DOHH2 (cell line): ENCODE data around the gene RASA3.

Source experiments
- EZH2phosphoT487 ChIP-seq: fragments of 200-600 bp; sonication (generic); IDR thresholded peaks from 2 replicates; pipeline ENCODE4 v1.6.1; 2017; ENCODE audit warnings: borderline replicate concordance, mild to moderate bottlenecking, antibody characterized with exemption, low read length, moderate library complexity, mixed read lengths
- TF ChIP-seq, protein P1 (sequence below): fragments of 200-600 bp; sonication (generic); IDR thresholded peaks from one replicate; pipeline ENCODE4 v1.5.1; 2014; ENCODE audit warnings: antibody characterized with exemption, mild to moderate bottlenecking, low read depth, low read length; ENCODE audit not compliant: poor library complexity, severe bottlenecking

DNA sequence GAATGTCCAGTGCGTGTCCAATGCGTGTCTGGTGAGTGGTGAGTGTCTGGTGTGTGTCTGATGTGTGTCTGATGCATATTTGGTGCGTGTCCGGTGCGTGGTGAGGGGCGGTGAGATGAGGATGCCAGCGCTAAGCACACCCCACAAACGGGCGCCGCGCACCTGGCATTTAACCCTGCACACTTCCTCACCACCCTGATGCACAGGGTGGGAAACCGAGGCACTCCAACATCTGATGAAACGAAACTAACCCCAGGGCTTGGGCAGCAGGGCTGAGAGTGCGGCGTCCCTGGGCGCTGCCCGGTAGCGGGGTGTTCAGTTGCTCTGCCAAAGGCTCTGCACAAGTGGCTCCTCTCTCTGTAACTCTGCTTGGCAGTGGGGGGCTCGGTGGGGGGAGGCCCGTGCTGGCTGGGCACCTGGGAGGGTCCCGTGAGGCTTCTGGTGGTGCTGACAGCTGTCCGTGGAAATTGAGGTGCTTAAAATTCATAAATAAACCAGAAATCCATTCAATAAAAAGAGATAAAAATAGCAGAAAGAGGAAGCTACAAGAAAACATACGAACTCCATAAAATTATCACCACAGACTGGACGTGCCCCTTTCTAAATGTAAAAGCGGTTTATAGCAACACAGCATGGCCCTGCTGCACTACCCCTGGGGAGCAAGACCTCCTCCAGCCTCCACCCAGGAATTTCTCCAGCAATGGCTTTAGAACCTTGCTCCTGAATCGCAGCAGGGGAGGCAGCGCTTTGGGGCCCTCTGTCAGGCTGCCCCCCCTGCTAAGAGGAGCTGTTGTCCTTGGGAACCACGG is 76.0 kb downstream of the RASA3 start:
- TF ChIP-seq, protein P1, sequence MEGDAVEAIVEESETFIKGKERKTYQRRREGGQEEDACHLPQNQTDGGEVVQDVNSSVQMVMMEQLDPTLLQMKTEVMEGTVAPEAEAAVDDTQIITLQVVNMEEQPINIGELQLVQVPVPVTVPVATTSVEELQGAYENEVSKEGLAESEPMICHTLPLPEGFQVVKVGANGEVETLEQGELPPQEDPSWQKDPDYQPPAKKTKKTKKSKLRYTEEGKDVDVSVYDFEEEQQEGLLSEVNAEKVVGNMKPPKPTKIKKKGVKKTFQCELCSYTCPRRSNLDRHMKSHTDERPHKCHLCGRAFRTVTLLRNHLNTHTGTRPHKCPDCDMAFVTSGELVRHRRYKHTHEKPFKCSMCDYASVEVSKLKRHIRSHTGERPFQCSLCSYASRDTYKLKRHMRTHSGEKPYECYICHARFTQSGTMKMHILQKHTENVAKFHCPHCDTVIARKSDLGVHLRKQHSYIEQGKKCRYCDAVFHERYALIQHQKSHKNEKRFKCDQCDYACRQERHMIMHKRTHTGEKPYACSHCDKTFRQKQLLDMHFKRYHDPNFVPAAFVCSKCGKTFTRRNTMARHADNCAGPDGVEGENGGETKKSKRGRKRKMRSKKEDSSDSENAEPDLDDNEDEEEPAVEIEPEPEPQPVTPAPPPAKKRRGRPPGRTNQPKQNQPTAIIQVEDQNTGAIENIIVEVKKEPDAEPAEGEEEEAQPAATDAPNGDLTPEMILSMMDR, result no peak
- no peak for TF ChIP-seq EZH2phosphoT487
